AG04450 (cell line): Measurements from ENCODE around the gene DBP. TPM values are rescaled to one million over a fixed set of nuclear protein-coding genes. Genes with fewer than 3 reads are reported as not detected.
"Not testable (repeated sequence)": the region's sequence is repeated elsewhere in the genome, so short reads cannot be mapped to it uniquely, and the experiment has no call there.

Source experiments
- CTCF ChIA-PET: fragments of 300-600, 350-600 bp; formaldehyde crosslinking; extraction: SDS; loops from one replicate; lab custom pipeline; 2022; ENCODE audit warnings: antibody characterized with exemption, inconsistent platforms; lab: Charles Lee
- POLR2A ChIA-PET: fragments of 350-600 bp; formaldehyde crosslinking; extraction: SDS; loops from one replicate; lab custom pipeline; 2021; ENCODE audit warnings: antibody characterized with exemption, inconsistent platforms; lab: Yijun Ruan, JAX
- DNase-seq: peaks from one replicate; pipeline ENCODE4 v3.0.0-alpha.2; 2011; ENCODE audit warnings: low read depth, low spot score
- H3K27ac ChIP-seq: one replicate; pipeline ENCODE4 v1.5.1; 2012; ENCODE audit warnings: low read depth, low read length, control low read depth
- H3K27me3 ChIP-seq: one replicate; pipeline ENCODE4 v1.6.0; 2012; ENCODE audit warnings: low read length; ENCODE audit not compliant: control insufficient read depth, insufficient read depth
- H3K4me3 ChIP-seq: 2 replicates; pipeline ENCODE4 v1.5.1; 2011; ENCODE audit warnings: mild to moderate bottlenecking, low read depth, low read length, control low read depth
- H3K9me3 ChIP-seq: 2 replicates; pipeline ENCODE4 v1.5.1; 2012; ENCODE audit warnings: low read length; ENCODE audit not compliant: control insufficient read depth, insufficient read depth
- CTCF ChIP-seq: IDR thresholded peaks from 2 replicates; pipeline ENCODE4 v1.5.1; 2011; ENCODE audit warnings: low read depth, low read length, control low read depth, inconsistent platforms
- polyA minus RNA-seq: library from RNA; depleted of rRNA, polyadenylated mRNA; stranded (reverse); fragments of >200 nt; gene quantifications from 2 replicates; pipeline ENCODE4 v1.2.3, GENCODE V29; 2011; rRNA and poly(A)+ RNA removed
- polyA plus RNA-seq: library from polyadenylated mRNA; depleted of rRNA; stranded (reverse); fragments of >200 nt; gene quantifications from 2 replicates; pipeline ENCODE4 v1.2.3, GENCODE V29; 2011; rRNA removed

Gene DBP
- polyA plus RNA-seq (3.4 and 4.0 TPM in 2 replicates), polyA minus RNA-seq (3.9 and 4.5 TPM in 2 replicates)

- POLR2A ChIA-PET: interaction anchor here (0.6 to 1.3 kb wide), 4 partner anchors 9 to 891 kb away, joined by 3 to 7 read pairs (median 4); partner anchors contain the start of genes CA11, RCN3, RPL18 and SPHK2
- Histone ChIP-seq H3K27ac (peak within 1 kb of the TSS; percentile 74), H3K9me3 (peaks cover 5% of the 10 kb centered on the region; the same call in 1 of the 2 replicates), H3K4me3 (peak within 1 kb of the TSS; percentile 66), H3K27me3 (no peaks in the 10 kb centered on the region)
- CTCF ChIA-PET: no interaction called here
- peak; percentile 14 for TF ChIP-seq CTCF
- DNase-seq: no peak
Measured at GRCh38 chr19:48636859-48637448, at the start of gene DBP. DBP (minus strand) TSS chr19:48637379; CDS start chr19:48636994, 385 bp downstream.

GRCh38 chr19:48686637-48687036, 49.5 kb upstream of the DBP start:
- H3K27me3 ChIP-seq, H3K4me3 ChIP-seq, H3K9me3 ChIP-seq, DNase-seq, H3K27ac ChIP-seq, CTCF ChIA-PET: not testable (repeated sequence)
- POLR2A ChIA-PET: interaction anchor here (0.6 to 0.7 kb wide), 2 partner anchors 11 to 41 kb away, joined by 5 read pairs; partner anchors contain the start of gene CA11

- POLR2A ChIA-PET: interaction anchor here (0.6 to 0.7 kb wide), 2 partner anchors 12 to 40 kb away, joined by 5 read pairs; partner anchors contain the start of gene CA11
- Histone ChIP-seq H3K27ac (no peak overlapping the region), H3K4me3 (no peak overlapping the region), H3K27me3 (peaks cover 3% of the 10 kb centered on the region), H3K9me3 (no peaks in the 10 kb centered on the region)
- TF ChIP-seq CTCF: no peak
- no peak for DNase-seq
- CTCF ChIA-PET: interaction anchor here (2.6 kb wide), 1 partner anchor 11 kb away, joined by 16 read pairs; no protein-coding TSS in a partner anchor
Measured at GRCh38 chr19:48686088-48686487, 48.9 kb upstream of the DBP start.

- Histone ChIP-seq H3K4me3 (no peak overlapping the region), H3K9me3 (no peaks in the 10 kb centered on the region; the same call in 1 of the 2 replicates), H3K27me3 (peaks cover 3% of the 10 kb centered on the region), H3K27ac (no peak overlapping the region)
- no peak for TF ChIP-seq CTCF
- POLR2A ChIA-PET: no interaction called here
- CTCF ChIA-PET: interaction anchor here (2.6 kb wide), 1 partner anchor 10 kb away, joined by 16 read pairs; no protein-coding TSS in a partner anchor
- DNase-seq: no peak
Measured at GRCh38 chr19:48685583-48685982, 48.4 kb upstream of the DBP start.

- POLR2A ChIA-PET: no interaction called here
- TF ChIP-seq CTCF: no peak
- peaks cover 3% of the 10 kb centered on the region; the same call in 1 of the 2 replicates for H3K9me3 ChIP-seq
- no peak overlapping the region for H3K27ac ChIP-seq
- H3K27me3 ChIP-seq: peaks cover 3% of the 10 kb centered on the region
- DNase-seq: no peak
- 0 out of 2 replicates have a peak overlapping the region, but pooled peaks have one; percentile 20 for H3K4me3 ChIP-seq
- CTCF ChIA-PET: interaction anchor here (2.6 kb wide), 1 partner anchor 8 kb away, joined by 16 read pairs; no protein-coding TSS in a partner anchor
Measured at GRCh38 chr19:48683349-48683748, 46.2 kb upstream of the DBP start.
